ENCODE results near the gene SLC41A1.

Gene SLC41A1

DNA sequence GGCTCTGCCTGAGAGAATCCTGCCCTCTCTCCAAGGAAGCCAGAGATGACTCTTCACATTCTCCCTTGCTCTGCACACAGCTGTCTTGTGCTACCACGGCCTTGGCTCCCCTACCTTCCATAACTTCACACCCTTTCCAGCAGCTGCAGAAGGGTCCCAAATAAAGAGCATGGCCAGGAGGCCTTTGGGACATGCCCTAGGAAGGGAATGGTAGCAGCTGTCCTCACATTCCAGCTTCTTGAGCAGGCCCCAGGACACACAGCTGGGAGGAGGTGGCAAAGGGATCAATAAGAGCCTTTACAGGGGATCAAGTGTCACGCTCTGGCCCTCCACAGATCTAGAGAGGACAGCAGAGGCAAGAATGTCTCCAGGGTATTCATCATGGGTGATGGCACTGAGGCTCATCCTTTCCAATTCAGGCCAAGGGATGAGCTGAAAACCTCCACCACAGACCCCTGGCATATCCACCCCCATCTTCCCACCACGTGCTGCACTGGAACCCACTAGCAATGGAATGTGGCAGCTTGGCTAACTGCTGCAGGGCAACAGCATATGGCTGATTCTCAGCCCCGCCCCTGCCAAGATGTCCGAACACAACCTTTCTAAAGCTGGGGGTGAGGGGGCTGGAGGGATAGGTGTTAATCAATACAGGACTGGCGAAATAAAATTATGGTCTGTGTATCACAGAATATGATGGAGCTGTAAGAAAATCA is 19.9 kb downstream of the SLC41A1 start:
- TF ChIP-seq, protein P1, sequence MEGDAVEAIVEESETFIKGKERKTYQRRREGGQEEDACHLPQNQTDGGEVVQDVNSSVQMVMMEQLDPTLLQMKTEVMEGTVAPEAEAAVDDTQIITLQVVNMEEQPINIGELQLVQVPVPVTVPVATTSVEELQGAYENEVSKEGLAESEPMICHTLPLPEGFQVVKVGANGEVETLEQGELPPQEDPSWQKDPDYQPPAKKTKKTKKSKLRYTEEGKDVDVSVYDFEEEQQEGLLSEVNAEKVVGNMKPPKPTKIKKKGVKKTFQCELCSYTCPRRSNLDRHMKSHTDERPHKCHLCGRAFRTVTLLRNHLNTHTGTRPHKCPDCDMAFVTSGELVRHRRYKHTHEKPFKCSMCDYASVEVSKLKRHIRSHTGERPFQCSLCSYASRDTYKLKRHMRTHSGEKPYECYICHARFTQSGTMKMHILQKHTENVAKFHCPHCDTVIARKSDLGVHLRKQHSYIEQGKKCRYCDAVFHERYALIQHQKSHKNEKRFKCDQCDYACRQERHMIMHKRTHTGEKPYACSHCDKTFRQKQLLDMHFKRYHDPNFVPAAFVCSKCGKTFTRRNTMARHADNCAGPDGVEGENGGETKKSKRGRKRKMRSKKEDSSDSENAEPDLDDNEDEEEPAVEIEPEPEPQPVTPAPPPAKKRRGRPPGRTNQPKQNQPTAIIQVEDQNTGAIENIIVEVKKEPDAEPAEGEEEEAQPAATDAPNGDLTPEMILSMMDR (IDR thresholded peaks at IDR 0.05) = no peak

DNA sequence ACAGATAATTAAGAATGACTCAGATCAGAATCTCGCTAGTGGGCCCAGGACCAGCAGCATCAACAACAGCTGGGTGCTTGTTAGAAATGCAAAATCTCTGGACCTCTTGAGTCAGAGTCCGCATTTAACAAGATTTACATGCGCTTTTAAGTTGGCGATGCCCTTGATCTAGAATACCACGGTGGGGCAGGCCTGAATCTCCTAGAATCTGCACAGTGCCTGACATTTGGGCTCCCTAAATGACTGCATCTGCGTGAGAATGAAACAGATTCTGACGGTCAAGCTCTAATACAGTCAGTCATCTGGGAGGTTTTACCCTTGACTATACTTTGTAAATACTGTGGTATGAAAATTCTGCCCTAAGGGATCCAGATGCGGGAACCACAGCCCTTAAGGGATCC is 20.5 kb downstream of the SLC41A1 start:
- TF ChIP-seq, protein P1 (IDR thresholded peaks at IDR 0.05) = no peak

DNA sequence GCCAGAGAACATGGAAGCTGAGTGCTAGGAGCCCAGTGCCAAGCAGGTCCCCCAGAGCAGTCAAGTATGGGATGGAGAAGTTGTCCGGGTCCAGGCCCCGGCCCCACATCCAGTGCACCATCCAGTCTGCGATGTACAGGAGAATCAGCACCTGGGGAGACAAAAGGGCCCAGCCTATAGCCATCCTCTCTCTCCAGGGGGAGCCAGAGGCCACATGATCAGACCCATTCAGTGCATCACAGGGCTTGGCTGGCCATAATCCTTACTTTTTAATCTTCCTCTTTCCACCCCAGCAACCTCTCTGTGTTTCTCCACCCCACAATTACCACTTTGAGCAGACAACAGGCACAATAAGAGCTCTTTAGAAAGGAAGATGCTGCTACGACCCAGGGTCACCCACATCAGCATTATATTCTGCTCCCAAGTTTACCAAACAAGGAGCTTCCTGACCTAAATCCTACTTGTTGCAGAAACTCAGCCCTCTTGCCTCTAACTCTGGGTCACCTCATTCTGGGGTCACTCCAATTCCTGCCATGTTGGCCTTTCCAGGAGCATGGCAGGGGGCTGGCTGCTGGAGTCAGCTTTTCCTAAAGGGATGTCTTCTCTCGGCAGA is 21.3 kb downstream of the SLC41A1 start:
- TF ChIP-seq, protein P1 (IDR thresholded peaks at IDR 0.05) = peak; percentile 93

DNA sequence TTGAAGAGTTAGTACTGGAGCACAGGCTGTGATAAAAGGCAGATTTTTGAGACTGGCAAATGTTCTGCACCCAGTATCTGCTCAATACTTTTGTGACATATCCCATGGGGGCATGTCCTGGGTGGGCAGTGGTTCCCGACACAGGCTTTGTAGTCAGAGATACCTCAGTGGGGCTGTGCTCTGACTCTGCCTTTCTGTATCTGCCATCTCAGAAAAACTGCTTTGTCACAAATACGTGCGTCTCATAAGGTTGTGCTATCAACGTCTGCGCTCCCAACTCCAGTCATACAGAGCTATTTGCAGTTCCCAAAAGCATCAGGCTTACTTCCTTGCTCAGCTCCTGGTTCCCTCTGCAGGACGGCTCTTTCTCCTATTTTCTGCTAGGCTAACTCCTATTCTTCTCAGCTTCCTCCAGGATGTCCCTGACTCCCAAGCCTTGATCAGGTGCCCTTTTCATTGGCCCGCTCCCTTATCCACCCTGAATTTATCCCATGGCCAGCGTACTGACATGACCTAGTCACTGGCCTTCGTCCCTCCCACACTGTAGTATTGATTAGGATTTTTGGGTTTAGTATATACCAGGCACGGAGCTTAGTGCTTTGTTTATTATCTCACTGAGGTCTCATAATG is 25.6 kb downstream of the SLC41A1 start:
- TF ChIP-seq, protein P1 (IDR thresholded peaks at IDR 0.05) = no peak

DNA sequence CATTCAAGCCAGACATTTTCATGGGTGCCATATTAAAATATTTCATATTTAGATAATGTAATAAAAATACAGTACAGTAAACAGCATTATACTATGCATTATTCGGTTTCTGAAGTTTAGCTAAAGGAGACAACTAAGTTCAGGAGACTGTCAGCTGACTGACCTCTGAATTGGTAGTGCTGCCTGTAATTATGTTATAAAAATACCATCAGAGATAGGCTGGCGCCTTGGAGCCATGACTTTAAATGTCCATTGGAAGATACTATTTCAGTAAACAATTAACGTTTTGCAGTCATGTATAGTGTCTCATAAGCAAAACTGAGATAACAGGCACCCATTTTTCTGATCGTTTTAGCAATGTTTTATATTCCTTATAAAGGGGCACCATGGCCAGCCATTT is 26.4 kb downstream of the SLC41A1 start:
- TF ChIP-seq, protein P1 (IDR thresholded peaks at IDR 0.05) = no peak

DNA sequence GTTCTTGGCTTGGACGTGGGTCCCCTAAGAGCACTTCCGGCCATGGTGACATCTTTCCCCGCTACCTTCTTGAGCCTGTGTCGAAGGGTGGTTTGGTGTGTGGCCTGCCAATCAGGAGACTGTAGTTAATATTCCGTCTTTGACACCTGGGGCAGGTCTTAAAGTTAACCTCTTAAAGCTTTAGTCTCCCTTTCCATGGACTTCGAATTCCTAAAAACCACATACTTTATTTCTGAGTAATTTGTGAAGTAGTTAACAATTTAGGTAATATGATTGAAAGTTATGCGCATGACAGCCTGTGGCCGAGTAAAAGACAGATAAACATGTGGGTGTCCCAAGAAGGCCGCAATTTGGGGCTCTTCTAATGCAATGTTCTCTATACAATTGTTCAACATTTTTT is 27.6 kb downstream of the SLC41A1 start:
- TF ChIP-seq, protein P1 (IDR thresholded peaks at IDR 0.05) = no peak

DNA sequence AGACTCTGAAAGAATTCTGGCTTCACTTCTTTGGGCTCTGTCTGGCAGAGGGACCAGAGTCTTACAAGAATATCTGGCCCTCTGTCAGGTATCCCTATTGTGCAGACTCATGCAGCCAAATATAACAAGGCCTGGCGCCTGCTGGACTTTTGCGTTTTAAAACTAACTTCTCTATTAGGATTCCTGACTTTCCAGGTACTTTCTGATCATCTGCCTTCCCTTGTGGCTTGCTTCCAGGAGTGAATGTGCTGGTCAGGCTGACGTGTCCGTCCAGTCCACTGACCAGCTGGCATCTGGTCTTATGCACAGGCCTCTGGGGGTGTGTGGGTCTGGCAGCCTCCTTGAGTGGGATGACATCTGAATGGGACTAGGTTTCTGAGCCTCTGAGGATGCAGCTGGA is 29.1 kb downstream of the SLC41A1 start:
- TF ChIP-seq, protein P1 (IDR thresholded peaks at IDR 0.05) = no peak
